Natural killer cell (primary cell): Measurements from ENCODE around the gene SLC17A4. TPM values are rescaled to one million over a fixed set of nuclear protein-coding genes. Genes with fewer than 3 reads are reported as not detected.

Experiments used
- ATAC-seq, 3 donors: fragments of 150-1000 bp in 2 of 3; fragments of 200-7000 bp in 1 of 3; cut with Tn5 transposase; 1 replicate in 1 of 3; 2 replicates in 2 of 3; pipeline ENCODE4 v1.10.0; 2021; ENCODE audit warnings: mild to moderate bottlenecking in 2 of 3, moderate library complexity in 2 of 3
- DNase-seq, 2 donors: peaks; one replicate each; pipeline versions ENCODE4 v3.0.0 to v3.0.0-alpha.2; 2013 to 2021; ENCODE audit warnings: mixed read lengths in 1 of 2
- H3K27ac ChIP-seq: one replicate; pipeline ENCODE4 v1.5.1; 2013; ENCODE audit warnings: mild to moderate bottlenecking, low read length
- H3K27me3 ChIP-seq: one replicate; pipeline ENCODE4 v1.6.1; 2013; ENCODE audit warnings: low read length; ENCODE audit not compliant: control insufficient read depth, insufficient read depth
- H3K36me3 ChIP-seq: one replicate; pipeline ENCODE4 v1.6.1; 2013; ENCODE audit warnings: low read length; ENCODE audit not compliant: control insufficient read depth, insufficient read depth
- H3K4me1 ChIP-seq: one replicate; pipeline ENCODE4 v1.6.1; 2013; ENCODE audit warnings: low read length; ENCODE audit not compliant: control insufficient read depth, insufficient read depth
- H3K4me3 ChIP-seq: one replicate; pipeline ENCODE4 v1.5.1; 2013; ENCODE audit warnings: low read length
- H3K9me3 ChIP-seq: one replicate; pipeline ENCODE4 v1.6.1; 2013; ENCODE audit warnings: low read length; ENCODE audit not compliant: control insufficient read depth, insufficient read depth
- H3K27ac Mint-ChIP-seq, 2 donors: one replicate each; pipeline ENCODE4 v1.8.0; 2022; ENCODE audit warnings: mild to moderate bottlenecking in 2 of 2, mixed read lengths in 2 of 2, moderate library complexity in 1 of 2
- H3K27me3 Mint-ChIP-seq, 2 donors: one replicate each; pipeline ENCODE4 v1.8.0; 2022; ENCODE audit warnings: low read depth in 2 of 2, mixed read lengths in 2 of 2
- H3K36me3 Mint-ChIP-seq: one replicate; pipeline ENCODE4 v1.8.0; 2022; ENCODE audit warnings: mixed read lengths
- H3K4me1 Mint-ChIP-seq, 2 donors: one replicate each; pipeline ENCODE4 v1.8.0; 2022; ENCODE audit warnings: mixed read lengths in 2 of 2
- H3K4me3 Mint-ChIP-seq: one replicate; pipeline ENCODE4 v1.8.0; 2022; ENCODE audit warnings: mild to moderate bottlenecking, moderate library complexity, mixed read lengths
- H3K9me3 Mint-ChIP-seq, 2 donors: one replicate each; pipeline ENCODE4 v1.8.0; 2022; ENCODE audit warnings: mixed read lengths in 2 of 2
- CTCF ChIP-seq: fragments of 200-600 bp; IDR thresholded peaks from one replicate; pipeline ENCODE4 v1.8.0; 2022; ENCODE audit warnings: antibody characterized with exemption
- WGBS: methylation state at CpG from one replicate; pipeline ENCODE4 v1.1.7; 2013; ENCODE audit warnings: missing lambda C conversion rate; ENCODE audit not compliant: insufficient coverage; 5-methylcytosine and 5-hydroxymethylcytosine counted together
- intact Hi-C: fragments of 100-400 bp; cut with micrococcal nuclease; formaldehyde crosslinking; loops from one replicate; pipeline ENCODE4 v1.14.2; 2022
- total RNA-seq, 4 donors: library from RNA; stranded (reverse); fragments of 120-200 nt in 1 of 4; gene quantifications; one replicate each; pipeline versions ENCODE4 v1.2.3 to v1.2.4, GENCODE V29; 2013 to 2022

The SLC17A4 gene
- total RNA-seq, 3 donors from 2014 or later (not counting 1 experiment from before 2014, with no cell fraction given), result not detected

- H3K9me3 Mint-ChIP-seq, result peaks cover 0 to 3% of the 10 kb centered on the region in 2 donors
- H3K4me1 Mint-ChIP-seq, result no peaks in the 10 kb centered on the region
- DNase-seq, result no peak
- intact Hi-C loops, result no loop called here
- H3K27ac Mint-ChIP-seq, result no peak overlapping the region
- 98% methylated on average over 2 of the region's 2 CpGs for WGBS
- Histone ChIP-seq H3K4me3 (no peak overlapping the region), H3K27ac (no peak overlapping the region), H3K27me3 (no peaks in the 10 kb centered on the region), H3K4me1 (no peaks in the 10 kb centered on the region), H3K9me3 (no peaks in the 10 kb centered on the region), H3K36me3 (no peaks in the 10 kb centered on the region)
- peaks cover 31 to 51% of the 10 kb centered on the region in 2 donors for H3K27me3 Mint-ChIP-seq
- no peaks in the 10 kb centered on the region for H3K36me3 Mint-ChIP-seq
- no peak for ATAC-seq
- no peak overlapping the region for H3K4me3 Mint-ChIP-seq
- no peak for TF ChIP-seq CTCF
These were observed 61.7 kb downstream of the SLC17A4 start for GRCh38 chr6:25816252-25816651.

DNA sequence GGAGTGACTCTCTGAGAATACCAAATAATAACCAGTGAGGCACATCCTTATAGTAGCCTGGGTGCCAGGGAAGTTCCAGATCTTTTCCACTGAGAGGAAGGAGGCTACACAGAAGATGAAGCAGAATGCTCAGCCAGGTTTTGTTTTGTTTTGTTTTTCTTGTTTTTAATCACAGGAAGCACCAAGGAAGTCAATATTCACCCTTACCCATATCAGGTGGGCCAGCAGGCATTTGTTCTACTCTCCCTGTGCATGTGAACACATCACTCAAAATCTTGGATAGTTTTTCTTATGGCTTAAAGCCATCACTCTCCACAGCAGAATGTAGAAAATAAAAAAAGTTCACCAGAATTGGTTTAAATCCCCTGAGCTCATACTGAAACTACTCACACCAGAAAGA, 66.8 kb downstream of the SLC17A4 start:
- no peak for ATAC-seq

GRCh38 chr6:25829375-25829774, 74.8 kb downstream of the SLC17A4 start:
- Mint-ChIP-seq H3K9me3 (peaks cover 0 to 6% of the 10 kb centered on the region in 2 donors), H3K36me3 (peaks cover 7% of the 10 kb centered on the region), H3K4me3 (no peak overlapping the region), H3K4me1 (no peaks in the 10 kb centered on the region), H3K27ac (no peak overlapping the region), H3K27me3 (peaks cover 29 to 35% of the 10 kb centered on the region in 2 donors)
- no peak for ATAC-seq
- no CpG with 5 or more reads among the region's 1 CpG for WGBS
- peaks cover 3% of the 10 kb centered on the region for H3K27me3 ChIP-seq
- H3K27ac ChIP-seq, result no peak overlapping the region
- intact Hi-C loops, result no loop called here
- no peaks in the 10 kb centered on the region for H3K9me3 ChIP-seq
- no peaks in the 10 kb centered on the region for H3K4me1 ChIP-seq
- TF ChIP-seq CTCF, result no peak
- H3K36me3 ChIP-seq, result no peaks in the 10 kb centered on the region
- DNase-seq, result no peak
- no peak overlapping the region for H3K4me3 ChIP-seq

More for the DNA sequence above, 66.8 kb downstream of the SLC17A4 start:
- Mint-ChIP-seq H3K4me3 (no peak overlapping the region), H3K4me1 (no peaks in the 10 kb centered on the region), H3K36me3 (peaks cover 7% of the 10 kb centered on the region), H3K9me3 (peaks cover 0 to 6% of the 10 kb centered on the region in 2 donors), H3K27ac (no peak overlapping the region), H3K27me3 (peaks cover 36 to 40% of the 10 kb centered on the region in 2 donors)
- no peak for TF ChIP-seq CTCF
- Histone ChIP-seq H3K27ac (no peak overlapping the region), H3K4me3 (no peak overlapping the region), H3K9me3 (no peaks in the 10 kb centered on the region), H3K27me3 (peaks cover 3% of the 10 kb centered on the region), H3K36me3 (no peaks in the 10 kb centered on the region), H3K4me1 (no peaks in the 10 kb centered on the region)
- DNase-seq, result no peak
- intact Hi-C loops, result no loop called here

DNA sequence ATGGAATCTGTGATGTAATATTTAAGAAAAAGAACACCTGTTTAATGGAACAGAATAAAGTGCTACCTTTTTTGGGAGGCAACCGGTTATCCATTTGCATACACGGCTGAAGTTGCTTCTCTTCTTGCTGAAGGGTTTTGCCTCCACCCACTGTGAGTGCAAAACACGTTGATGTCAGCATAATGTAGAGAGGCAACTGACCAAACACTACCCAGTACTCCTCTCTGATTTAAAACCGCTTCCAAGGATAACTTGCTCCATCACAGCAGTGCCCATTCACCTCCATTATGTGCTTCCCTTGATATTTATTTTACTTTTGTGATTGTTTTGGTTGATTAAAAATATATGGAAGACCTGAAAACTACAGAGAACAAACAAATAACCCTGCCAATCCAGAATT, 75.9 kb downstream of the SLC17A4 start:
- WGBS, result 83% methylated on average over 3 of the region's 4 CpGs
- H3K9me3 ChIP-seq, result no peaks in the 10 kb centered on the region
- H3K36me3 ChIP-seq, result no peaks in the 10 kb centered on the region
- intact Hi-C loops, result no loop called here
- H3K4me3 ChIP-seq, result no peak overlapping the region
- Mint-ChIP-seq H3K27ac (no peak overlapping the region), H3K4me1 (no peaks in the 10 kb centered on the region), H3K4me3 (no peak overlapping the region), H3K9me3 (peaks cover 0 to 5% of the 10 kb centered on the region in 2 donors), H3K36me3 (peaks cover 4% of the 10 kb centered on the region), H3K27me3 (peaks cover 21 to 30% of the 10 kb centered on the region in 2 donors)
- H3K27ac ChIP-seq, result no peak overlapping the region
- ATAC-seq (no peak), DNase-seq (no peak)
- H3K27me3 ChIP-seq, result peaks cover 3% of the 10 kb centered on the region
- H3K4me1 ChIP-seq, result no peaks in the 10 kb centered on the region
- no peak for TF ChIP-seq CTCF
